ENCODE results near the gene TRPV6.

The TRPV6 gene

DNA sequence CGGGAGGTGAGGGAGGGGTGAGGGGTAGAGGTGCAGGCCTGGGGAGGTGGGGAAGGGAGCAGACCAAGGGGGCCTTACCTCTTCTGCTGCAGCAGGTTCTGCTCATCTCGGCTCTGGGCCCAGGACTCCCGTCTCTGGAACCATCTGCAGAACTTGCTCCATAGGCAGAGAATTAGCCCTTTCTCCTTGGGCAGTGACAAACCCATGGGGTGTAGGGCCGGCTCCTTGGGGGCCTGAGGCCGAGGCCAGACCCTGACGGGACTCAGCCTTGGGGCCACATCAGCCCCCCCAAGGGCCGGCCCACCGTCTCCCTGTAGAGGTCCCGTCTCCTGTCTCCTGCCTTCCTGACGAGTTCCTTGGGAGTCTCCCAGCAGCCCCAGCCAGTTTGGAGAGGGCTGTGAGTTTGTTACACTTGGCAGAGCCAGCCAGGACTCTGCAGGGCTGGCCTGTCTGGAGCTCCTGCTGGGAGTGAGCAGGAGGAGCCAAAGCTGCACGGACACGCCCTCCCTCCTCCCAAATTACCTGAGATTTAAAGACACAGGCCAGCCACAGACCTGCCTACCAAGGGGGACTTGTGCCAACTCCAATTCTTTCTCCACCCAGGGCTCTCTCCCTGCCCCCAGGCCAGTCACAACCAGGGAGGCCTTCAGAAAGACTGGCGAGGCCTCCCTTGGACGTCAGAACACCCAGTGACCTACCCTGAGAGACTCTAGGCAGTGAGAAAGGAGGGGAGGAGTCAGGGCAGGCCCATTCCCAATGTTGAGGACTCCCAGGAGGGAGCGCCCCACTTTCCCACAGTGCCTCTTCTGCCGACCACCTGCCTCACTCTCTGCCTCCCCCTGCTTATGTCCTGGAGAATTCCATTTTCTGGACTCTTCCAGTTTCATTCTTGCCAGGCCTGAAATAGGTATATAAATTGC lies at the start of gene TRPV6:
Gene TRPV6 (minus strand): TSS at position 435 of the 920 bp plus-strand sequence.
- in situ Hi-C loops (cut with MboI; ENCODE audit: low sequenced_read_pairs): no loop called here

DNA sequence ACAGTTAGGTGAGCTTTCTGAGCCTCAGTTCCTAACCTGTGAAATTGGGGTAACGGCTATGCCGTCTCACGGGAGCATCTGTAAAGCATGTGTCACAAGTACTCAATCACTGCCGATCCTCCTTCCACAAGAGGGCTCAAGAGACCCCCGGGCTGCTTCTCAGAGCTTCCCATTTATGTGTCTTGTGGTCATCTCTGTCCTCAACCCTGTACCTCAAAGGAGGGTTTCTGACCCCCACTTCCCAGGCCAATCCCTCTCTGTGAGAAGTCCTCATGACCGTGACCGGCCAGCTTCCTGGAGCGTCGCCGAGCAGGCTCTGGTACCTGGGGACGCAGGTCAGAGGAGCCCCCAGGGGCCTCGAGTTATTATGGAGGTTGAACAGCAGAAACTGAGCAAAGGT lies 48.5 kb upstream of the TRPV6 start:
- in situ Hi-C loops (cut with MboI; ENCODE audit: low sequenced_read_pairs): no loop called here

DNA sequence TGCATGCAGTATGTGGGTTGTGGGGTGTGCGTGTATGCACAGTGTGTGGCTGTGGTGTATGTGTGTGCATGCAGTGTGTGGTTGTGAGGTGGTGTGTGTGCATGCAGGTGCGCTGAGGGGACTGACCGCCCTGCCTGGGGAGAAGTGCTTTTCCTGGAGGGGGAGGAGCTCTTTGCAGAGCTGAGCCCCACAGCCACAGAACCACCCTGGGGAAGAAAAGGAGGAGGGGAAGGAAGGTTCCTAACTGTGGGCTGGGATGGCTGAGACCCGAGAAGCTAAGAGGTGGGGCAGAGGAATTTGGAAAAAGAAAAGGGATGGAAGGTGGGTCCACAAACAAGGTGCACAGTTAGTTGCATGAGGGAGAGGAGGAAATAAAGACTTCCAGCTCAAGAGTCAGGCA lies 48.1 kb upstream of the TRPV6 start, which contains the start of gene TRPV5:
Gene TRPV5 (minus strand): TSS at position 123 of the 400 bp plus-strand sequence. CDS start 287 bp downstream, outside the sequence.
- in situ Hi-C loops (cut with MboI; ENCODE audit: low sequenced_read_pairs): no loop called here

DNA sequence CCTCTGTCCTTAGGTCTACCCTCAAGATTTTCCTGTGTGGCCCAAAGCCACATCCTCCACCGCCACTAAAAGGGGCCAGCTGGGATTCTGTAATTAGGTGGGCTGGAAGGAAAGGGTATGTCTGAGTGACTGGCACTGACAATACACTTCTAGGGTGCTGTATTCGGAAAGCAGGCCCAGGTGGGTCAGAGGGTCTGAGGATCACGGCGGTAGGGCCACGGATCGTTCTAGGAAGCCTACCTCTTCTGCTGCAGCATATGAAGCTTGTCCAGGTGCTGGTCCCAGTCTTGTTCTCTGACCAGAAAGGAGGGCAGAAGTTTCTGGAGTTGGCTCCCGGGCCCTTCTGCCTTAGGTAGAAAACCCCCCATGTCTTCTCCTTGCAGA lies 47.5 kb upstream of the TRPV6 start:
- in situ Hi-C loops (cut with MboI; ENCODE audit: low sequenced_read_pairs): no loop called here

DNA sequence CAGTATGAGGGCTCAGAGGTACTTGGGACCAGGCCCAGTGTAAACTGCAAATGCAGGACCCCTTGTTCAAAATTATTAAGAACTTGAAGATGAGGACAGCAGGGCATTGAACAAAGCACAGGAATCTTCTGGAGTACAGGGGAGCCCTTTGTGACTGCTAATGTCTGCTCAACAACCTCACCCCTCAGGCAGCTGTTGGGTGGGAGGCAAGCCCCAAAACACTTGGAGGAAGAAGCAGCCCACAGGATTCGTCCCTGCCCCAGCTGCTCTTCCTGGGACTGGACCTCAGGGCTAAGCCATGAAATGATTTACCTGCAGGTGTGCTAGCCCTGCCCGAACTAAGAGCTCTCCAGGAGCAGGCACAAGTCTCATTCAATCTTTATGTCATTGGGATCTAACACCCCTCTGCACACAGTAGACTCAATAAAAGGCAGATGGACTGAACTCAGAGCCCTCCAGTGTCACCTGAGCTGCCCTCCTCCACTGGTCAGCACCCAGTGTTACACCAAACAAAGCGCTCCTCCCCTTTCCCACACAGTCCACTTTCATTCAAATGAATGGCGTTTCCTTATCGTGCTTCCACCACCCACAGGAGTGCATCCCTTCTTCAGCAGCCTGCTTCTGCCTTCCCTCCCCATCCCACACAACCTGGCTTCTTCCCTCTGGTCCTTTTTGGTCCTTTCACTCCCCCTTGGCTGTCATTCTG lies 47.0 kb upstream of the TRPV6 start:
- in situ Hi-C loops (cut with MboI; ENCODE audit: low sequenced_read_pairs): no loop called here

DNA sequence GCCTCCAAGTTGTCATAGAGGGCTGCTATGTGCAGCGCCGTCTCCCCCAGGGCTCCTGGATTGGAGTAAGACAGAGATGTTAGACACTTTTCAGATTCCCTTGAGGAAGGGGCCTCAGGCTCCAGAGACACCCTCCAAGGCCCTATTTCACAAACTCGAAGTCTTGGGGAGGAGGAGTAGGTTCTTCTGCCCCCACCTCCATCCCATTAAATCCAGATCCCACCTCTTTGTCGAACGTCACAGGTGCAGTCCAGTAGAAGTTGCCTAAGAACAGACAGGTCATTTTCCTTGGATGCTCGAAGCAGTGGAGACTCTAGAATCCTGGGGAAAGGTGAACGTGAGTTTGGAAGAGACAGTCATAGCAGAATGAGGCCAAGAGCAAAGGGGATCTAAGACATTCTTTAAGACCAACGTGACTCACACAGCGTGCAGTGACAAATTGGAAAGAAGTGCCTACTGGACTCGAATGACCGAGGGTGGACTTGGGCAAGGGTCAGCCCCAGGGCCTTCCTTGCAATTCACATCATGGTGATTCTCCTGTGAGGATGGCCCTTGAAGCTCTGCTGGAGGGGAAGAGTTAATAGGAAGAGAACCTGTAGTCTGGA lies 44.7 kb upstream of the TRPV6 start:
- in situ Hi-C loops (cut with MboI; ENCODE audit: low sequenced_read_pairs): no loop called here

DNA sequence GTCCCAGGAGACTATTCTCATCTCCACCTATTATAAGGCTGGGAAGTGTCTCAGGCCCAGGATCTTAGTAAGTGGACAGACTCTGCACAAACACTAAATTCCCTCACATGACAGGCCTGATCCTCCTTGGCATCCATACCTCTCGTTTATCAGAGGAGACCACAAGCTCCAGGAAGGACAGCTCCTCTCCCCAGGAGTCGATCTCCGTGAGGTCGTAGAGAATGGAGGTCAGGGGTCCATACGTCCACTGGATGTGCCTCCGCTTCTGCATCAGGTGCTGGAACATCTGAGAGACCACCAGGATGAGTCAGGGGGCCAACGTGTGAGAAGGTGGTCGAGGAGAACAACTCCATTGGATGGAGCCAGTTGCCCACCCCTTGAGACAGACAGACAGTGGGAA lies 42.4 kb upstream of the TRPV6 start:
- in situ Hi-C loops (cut with MboI; ENCODE audit: low sequenced_read_pairs): no loop called here

DNA sequence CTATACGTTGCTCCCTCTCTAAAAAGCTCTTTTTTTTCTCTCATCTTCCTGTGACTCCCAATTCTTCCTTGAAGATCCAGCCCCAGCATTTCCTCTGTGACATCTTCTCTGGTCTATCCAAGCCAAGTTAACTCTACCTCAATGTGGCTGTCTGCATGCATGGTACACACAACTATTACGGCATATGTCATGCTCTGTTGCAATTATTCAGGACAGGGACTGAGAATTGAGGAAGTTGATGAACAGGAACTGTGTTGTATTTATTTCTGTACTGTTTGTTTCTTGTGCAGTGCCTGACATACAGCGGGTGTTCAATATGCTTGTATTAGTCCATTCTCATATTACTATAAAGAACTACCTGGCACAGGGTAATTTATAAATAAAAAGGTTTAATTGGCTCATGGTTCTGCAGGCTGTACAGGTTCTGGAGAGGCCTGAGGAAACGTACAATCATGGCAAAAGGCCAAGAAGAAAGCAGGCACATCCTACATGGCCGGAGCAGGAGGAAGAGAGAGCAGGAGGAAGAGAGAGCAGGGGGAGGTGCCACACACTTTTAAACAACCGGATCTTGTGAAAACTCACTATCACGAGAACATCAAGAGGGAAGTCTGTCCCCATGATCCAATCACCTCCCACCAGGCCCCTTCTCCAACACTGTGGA lies 41.7 kb upstream of the TRPV6 start:
- in situ Hi-C loops (cut with MboI; ENCODE audit: low sequenced_read_pairs): no loop called here

DNA sequence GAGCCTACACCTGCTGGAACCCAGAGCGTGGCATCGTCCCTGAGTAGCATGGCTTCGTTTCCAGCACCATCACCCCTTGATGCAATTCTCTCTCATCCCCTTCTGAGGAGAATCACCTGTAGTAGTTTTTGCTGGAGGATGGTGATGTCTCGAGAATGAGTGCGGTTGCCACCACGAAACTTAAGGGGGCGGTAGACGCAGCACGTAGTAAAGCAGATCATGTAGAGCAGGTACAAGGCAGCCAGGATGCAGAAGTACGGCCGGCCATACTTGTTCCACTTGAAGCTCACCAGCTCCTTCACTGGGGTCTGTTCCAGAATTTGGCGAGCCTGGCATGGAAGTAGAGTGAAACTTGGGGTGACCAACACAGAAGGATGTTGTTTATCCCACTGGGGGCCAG lies 39.9 kb upstream of the TRPV6 start:
- in situ Hi-C loops (cut with MboI; ENCODE audit: low sequenced_read_pairs): no loop called here

DNA sequence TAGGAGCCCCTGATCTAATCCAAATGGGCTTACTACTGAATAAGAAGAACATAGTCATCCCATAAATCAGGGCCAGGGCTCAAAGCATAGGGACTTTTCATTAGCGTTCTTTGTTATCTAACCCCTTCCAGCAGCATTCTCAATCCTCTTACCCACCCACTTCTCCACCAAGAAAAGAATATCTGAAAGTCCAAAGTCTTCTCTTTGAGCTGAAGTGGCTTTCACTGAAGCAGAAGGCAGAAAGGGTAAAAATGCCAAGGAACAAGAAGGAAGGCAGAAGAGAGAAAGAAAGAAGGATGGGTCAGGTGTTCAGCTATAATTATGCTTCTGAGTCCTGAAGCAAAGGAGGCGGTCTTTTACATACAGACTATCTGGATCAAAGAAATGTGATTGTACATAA lies 37.8 kb upstream of the TRPV6 start:
- in situ Hi-C loops (cut with MboI; ENCODE audit: low sequenced_read_pairs): no loop called here

DNA sequence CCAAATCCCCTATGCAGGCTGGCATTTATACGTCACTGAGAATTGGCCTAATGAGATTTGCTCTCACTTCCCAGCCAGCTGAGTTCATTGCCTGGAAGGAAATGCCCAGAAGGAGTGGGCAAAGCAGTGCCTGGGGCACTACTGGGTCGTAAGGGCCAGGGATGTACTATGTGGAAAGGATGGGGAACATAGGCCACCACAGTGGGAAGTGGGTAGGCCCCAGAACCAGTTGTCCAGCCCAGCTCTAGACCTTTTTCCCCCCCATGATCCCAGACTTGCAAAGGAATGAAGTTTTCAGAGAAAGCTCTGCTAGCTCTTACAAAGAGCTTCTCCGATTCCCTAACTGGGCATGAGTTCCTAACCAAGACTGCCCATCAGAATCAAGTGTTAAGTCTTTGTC lies 34.1 kb upstream of the TRPV6 start:
- in situ Hi-C loops (cut with MboI; ENCODE audit: low sequenced_read_pairs): no loop called here

DNA sequence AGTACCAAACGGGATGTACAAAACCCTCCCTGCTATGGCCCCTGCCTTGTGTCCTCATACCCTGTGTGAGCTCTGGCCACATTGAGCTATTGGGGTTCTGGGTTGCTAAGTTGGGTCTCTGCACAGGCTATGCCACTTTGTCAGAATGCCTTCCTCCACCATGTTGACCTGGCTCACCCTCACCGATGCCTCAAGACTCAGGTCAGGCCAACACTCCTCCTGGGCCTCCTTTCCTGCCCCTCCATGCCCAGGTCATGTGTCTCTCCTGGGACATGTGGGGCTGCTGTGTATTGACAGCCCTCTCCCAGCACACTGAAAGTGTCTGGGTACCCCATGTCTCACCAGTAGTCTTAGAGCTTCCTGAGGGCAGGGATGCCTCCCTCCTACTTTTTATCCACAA lies 33.4 kb upstream of the TRPV6 start:
- in situ Hi-C loops (cut with MboI; ENCODE audit: low sequenced_read_pairs): no loop called here

DNA sequence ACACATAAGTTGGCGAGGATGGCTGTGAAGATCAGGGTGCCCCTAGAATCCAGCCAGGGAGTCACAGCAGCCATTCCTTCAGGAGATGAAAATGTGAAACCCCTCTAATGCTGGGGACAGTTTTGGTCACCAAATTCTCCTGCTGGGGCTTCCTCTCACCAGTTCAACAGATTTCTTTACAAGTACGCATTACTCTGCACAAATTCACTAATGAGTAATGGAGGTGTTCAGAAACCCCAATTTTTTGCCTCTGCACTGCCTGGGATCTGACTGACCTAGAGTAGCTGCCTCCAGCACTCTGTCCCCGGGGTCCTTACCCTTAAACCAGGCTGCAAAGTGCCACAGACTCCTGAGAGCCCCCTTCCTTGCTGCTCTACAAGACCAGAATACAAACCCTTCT lies 31.9 kb upstream of the TRPV6 start:
- in situ Hi-C loops (cut with MboI; ENCODE audit: low sequenced_read_pairs): no loop called here

DNA sequence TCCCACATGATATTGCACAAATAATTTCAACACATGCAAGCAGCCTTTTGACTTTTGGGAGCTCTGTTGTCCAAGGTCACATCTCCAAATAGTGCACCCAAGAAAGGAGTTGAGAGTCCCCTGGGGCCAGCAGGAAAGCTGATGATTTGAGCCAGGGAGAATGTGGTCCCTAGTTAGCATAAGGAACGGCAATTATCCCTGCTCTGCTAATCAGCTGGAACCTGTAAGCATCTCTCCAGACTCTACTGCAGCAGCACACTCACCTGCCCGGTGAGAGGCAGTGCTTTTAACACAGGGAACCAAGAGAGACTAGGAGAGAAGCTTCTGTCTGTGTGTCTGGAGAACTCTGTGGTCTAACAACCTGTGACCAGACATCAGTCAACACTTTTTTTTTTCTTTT lies 31.0 kb upstream of the TRPV6 start:
- in situ Hi-C loops (cut with MboI; ENCODE audit: low sequenced_read_pairs): no loop called here

DNA sequence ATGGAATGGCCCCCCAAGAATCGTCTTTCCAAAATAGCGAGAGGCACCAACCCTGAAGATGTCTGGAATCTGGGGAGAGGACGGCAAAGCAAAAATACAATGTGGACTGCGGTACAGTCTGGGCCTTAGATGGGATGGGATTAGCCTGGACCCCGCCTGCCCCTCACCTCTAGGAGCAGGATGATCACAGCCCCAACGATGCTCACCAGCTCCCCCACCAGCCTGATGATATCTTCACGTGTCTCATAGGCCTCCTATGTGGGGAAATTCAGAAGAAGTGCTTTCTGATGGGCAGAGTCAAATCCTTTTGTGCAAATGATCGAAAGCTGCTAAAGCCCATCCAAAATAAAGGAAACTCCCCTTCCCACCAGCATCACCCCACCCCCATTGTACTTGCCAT lies 29.8 kb upstream of the TRPV6 start:
- in situ Hi-C loops (cut with MboI; ENCODE audit: low sequenced_read_pairs): no loop called here

DNA sequence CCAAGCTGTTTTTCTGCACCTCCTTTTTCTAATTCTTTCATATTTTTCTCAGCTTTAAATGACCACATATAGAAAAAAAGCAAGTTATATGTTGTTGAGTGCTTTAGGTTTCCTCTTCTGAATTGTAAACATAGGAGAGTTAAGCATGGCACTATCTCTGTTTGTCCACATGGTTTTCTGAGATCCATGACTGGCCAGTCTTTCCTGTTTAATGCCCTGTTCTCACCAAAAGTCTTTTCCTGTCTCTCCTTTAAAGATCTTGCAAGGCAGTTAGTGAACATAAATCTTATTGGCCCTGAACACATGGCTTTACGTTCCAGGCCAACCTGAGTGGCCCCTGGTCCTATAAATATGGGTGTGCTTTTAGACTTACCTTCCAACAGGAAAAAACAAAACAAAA lies 28.6 kb upstream of the TRPV6 start:
- in situ Hi-C loops (cut with MboI; ENCODE audit: low sequenced_read_pairs): no loop called here

DNA sequence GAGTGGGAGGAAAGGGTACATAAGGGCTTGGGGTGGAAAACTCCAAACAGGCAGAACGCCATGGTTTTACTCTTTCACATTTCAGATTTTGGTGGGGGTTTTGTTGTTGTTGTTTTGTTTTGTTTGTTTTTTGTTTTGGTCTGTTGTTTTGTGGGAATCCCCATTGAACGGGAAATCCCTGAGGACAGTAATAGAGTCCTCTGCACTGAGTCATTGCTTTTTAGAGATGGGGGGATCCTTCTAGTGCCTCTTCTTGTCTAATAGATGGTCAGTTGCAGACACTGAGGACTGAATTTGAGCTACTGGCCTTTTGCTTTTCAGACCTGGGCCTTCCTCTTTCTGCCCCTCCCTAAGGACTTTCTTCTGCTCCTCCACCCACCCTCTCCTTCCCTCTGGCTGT lies 28.0 kb upstream of the TRPV6 start:
- in situ Hi-C loops (cut with MboI; ENCODE audit: low sequenced_read_pairs): no loop called here

DNA sequence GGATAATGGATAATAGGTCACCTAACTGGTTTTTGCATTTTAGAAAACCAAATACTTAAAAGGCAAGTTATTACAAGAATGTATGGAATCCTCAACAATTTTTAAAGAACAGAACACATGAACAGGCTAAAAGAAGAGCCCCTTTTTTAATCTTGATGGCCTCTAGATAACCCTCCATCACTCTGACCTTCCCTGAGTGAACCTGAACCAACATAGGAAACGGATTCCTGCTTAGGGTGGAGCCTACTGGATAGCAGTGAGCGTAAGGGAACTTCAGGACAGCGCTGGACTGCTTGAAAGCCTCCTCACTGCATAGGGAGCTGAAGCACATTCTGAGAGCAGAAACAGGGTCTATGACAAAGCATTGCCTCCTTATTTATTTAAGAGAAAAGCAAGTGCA lies 27.5 kb upstream of the TRPV6 start:
- in situ Hi-C loops (cut with MboI; ENCODE audit: low sequenced_read_pairs): no loop called here

DNA sequence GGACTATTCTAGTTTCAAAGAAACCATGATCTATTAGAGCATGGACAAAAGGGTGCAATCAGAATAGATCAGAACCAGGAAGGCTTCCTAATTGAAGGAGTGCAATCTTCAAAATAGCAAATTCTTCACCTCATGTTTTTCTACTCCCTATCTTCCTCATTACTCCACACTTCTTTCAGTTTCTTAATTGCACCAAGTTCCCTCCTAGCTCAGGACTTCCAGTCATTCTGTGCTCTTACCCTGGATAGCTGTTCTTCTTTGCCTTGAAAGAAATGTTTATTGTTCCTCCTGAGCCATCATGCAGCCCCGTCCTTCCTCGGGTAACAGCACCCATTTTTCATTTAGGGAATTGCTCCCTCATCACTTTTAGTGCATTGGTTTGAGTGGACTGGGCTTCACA lies 24.9 kb upstream of the TRPV6 start:
- in situ Hi-C loops (cut with MboI; ENCODE audit: low sequenced_read_pairs): no loop called here

DNA sequence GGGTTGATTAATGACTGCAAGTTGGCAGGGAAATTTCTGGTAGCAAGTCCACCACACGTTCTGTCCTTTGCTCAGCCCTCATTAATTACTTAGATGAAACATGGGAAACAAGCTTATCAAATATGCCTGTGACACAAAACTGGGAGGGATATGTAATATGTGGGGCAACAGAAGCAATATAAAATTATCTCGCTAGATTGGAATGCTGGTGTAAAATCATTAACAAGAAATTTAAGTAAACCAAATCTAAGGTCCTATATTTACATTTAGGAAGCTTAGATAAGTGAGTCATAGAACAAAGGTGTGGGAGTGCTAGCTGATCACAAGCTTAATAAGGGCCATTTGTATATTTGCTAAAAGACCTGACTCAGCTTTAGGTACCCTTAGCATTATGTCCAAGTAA lies 24.5 kb upstream of the TRPV6 start:
- in situ Hi-C loops (cut with MboI; ENCODE audit: low sequenced_read_pairs): no loop called here

All from HL-60/S4 (cell line).